K562 (cell line): Measurements from ENCODE around the gene TUBGCP6. TPM values are rescaled to one million over a fixed set of nuclear protein-coding genes. Genes with fewer than 3 reads are reported as not detected.

Experiments used
- ARID1B ChIP-seq: fragments of 450-650 bp; IDR thresholded peaks from 2 replicates; pipeline ENCODE4 v1.6.1; 2016; ENCODE audit warnings: antibody characterized with exemption, mild to moderate bottlenecking, inconsistent platforms
- C11orf30 ChIP-seq: fragments of 450-650 bp; IDR thresholded peaks from 2 replicates; pipeline ENCODE4 v1.6.1; 2016; ENCODE audit warnings: low read depth, mild to moderate bottlenecking
- COPS2 ChIP-seq: fragments of 450-650 bp; conservative IDR thresholded peaks from 2 replicates; pipeline ENCODE4 v1.6.1; 2016; ENCODE audit warnings: mild to moderate bottlenecking, moderate library complexity
- DDX20 ChIP-seq: fragments of 450-650 bp; IDR thresholded peaks from 2 replicates; pipeline ENCODE4 v1.6.1; 2016; ENCODE audit warnings: missing genetic modification characterization, low read depth, mild to moderate bottlenecking, missing compliant biosample characterization, moderate library complexity
- DLX4 ChIP-seq: fragments of 250-450 bp; sonication (Bioruptor Pico); IDR thresholded peaks from 2 replicates; pipeline ENCODE4 v1.6.1; 2021; ENCODE audit warnings: mild to moderate bottlenecking
- EGR1 ChIP-seq: fragments of 450-650 bp; conservative IDR thresholded peaks from 2 replicates; pipeline ENCODE4 v1.6.1; 2017; ENCODE audit warnings: mild to moderate bottlenecking
- FOXA3 ChIP-seq, 2 experiments: fragments of 450-650 bp in 1 of 2; sonication (generic) in 1 of 2; formaldehyde crosslinking; IDR thresholded peaks in 1 of 2; conservative IDR thresholded peaks in 1 of 2; 2 replicates each; pipeline versions ENCODE4 v1.4.0 to v1.8.0; 2020 to 2022; ENCODE audit warnings: mild to moderate bottlenecking in 2 of 2, missing genetic modification reagents in 1 of 2
- HDAC8 ChIP-seq: fragments of 450-650 bp; IDR thresholded peaks from 2 replicates; pipeline ENCODE4 v1.6.1; 2016; ENCODE audit warnings: mild to moderate bottlenecking, missing genetic modification characterization, moderate library complexity, missing compliant biosample characterization
- HIVEP1 ChIP-seq: fragments of 250-450 bp; sonication (Bioruptor Pico); IDR thresholded peaks from 2 replicates; pipeline ENCODE4 v1.4.0; 2020; ENCODE audit warnings: mild to moderate bottlenecking
- HLTF ChIP-seq: fragments of 450-650 bp; IDR thresholded peaks from 2 replicates; pipeline ENCODE4 v1.6.1; 2016
- HNRNPK ChIP-seq: fragments of 200-400 bp; formaldehyde crosslinking; IDR thresholded peaks from one replicate; pipeline ENCODE4 v1.6.1; 2018; ENCODE audit warnings: mild to moderate bottlenecking, low read depth, low read length; ENCODE audit not compliant: poor library complexity, severe bottlenecking
- JUNB ChIP-seq: fragments of 450-650 bp; formaldehyde crosslinking; conservative IDR thresholded peaks from 2 replicates; pipeline ENCODE4 v1.4.0; 2020; ENCODE audit warnings: mild to moderate bottlenecking
- MAZ ChIP-seq, 2 experiments: fragments of 450-650 bp in 1 of 2; sonication (generic) in 1 of 2; formaldehyde crosslinking; IDR thresholded peaks in 1 of 2; conservative IDR thresholded peaks in 1 of 2; 2 replicates each; pipeline versions ENCODE4 v1.4.0 to v1.5.0; 2020; ENCODE audit warnings: mild to moderate bottlenecking in 1 of 2, missing genetic modification reagents in 1 of 2
- NR2F6 ChIP-seq: fragments of 450-650 bp; formaldehyde crosslinking; IDR thresholded peaks from 2 replicates; pipeline ENCODE4 v1.4.0; 2020; ENCODE audit warnings: mild to moderate bottlenecking
- PHTF2 ChIP-seq: fragments of 250-450 bp; sonication (Bioruptor Pico); IDR thresholded peaks from 2 replicates; pipeline ENCODE4 v1.5.0; 2021; ENCODE audit warnings: mild to moderate bottlenecking
- POLR2A ChIP-seq: fragments of 450-650 bp; conservative IDR thresholded peaks from 2 replicates; pipeline ENCODE4 v1.6.1; 2016
- RCOR1 ChIP-seq, 2 experiments: IDR thresholded peaks; 2 replicates each; pipeline ENCODE4 v1.6.1; 2012; ENCODE audit warnings: low read depth in 2 of 2, low read length in 2 of 2, borderline replicate concordance in 1 of 2, improper control_type of control experiment in 1 of 2
- RUNX1 ChIP-seq: sonication (generic); IDR thresholded peaks from 2 replicates; pipeline ENCODE4 v1.6.1; 2016; ENCODE audit warnings: antibody characterized with exemption, low read depth
- SMARCE1 ChIP-seq: fragments of 450-650 bp; IDR thresholded peaks from 2 replicates; pipeline ENCODE4 v1.7.1; 2016; ENCODE audit warnings: mild to moderate bottlenecking
- SPI1 ChIP-seq: IDR thresholded peaks from 2 replicates; pipeline ENCODE4 v1.6.1; 2011; ENCODE audit warnings: low read depth, low read length, control low read depth, borderline replicate concordance
- SRF ChIP-seq, 2 experiments: fragments of 250-450, 450-650 bp in 1 of 2; sonication (Bioruptor Pico) in 1 of 2; sonication (generic) in 1 of 2; formaldehyde crosslinking; IDR thresholded peaks; 2 replicates each; pipeline versions ENCODE4 v1.5.0 to v1.5.1; 2020 to 2022; ENCODE audit warnings: mild to moderate bottlenecking in 1 of 2, missing genetic modification reagents in 1 of 2
- TAF15 ChIP-seq: fragments of 200-400 bp; formaldehyde crosslinking; IDR thresholded peaks from 2 replicates; pipeline ENCODE4 v1.6.1; 2017; ENCODE audit warnings: mild to moderate bottlenecking, low read depth, low read length, moderate library complexity
- TFAP4 ChIP-seq: sonication (generic); formaldehyde crosslinking; IDR thresholded peaks from 2 replicates; pipeline ENCODE4 v1.8.0; 2022; ENCODE audit warnings: missing genetic modification reagents, mild to moderate bottlenecking, moderate library complexity, borderline replicate concordance
- ZBTB7A ChIP-seq: IDR thresholded peaks from 2 replicates; pipeline ENCODE4 v1.6.1; 2011; ENCODE audit warnings: low read depth, mild to moderate bottlenecking, low read length, moderate library complexity, borderline replicate concordance; ENCODE audit not compliant: control insufficient read depth
- ZC3H8 ChIP-seq: fragments of 450-650 bp; IDR thresholded peaks from 2 replicates; pipeline ENCODE4 v1.6.1; 2017
- ZNF274 ChIP-seq: IDR thresholded peaks from 2 replicates; pipeline ENCODE4 v1.6.1; 2011; ENCODE audit warnings: low read depth, mild to moderate bottlenecking, low read length, moderate library complexity, borderline replicate concordance
- ZNF507 ChIP-seq: conservative IDR thresholded peaks from 2 replicates; pipeline ENCODE4 v1.6.1; 2017; ENCODE audit warnings: missing genetic modification characterization, missing compliant biosample characterization
- ZNF639 ChIP-seq, 2 experiments: fragments of 200-800 bp in 1 of 2; sonication (Bioruptor generic) in 1 of 2; sonication (generic) in 1 of 2; formaldehyde crosslinking in 1 of 2; IDR thresholded peaks in 1 of 2; conservative IDR thresholded peaks in 1 of 2; 2 replicates each; pipeline versions ENCODE4 v1.5.0 to v1.6.1; 2016 to 2020; ENCODE audit warnings: missing compliant biosample characterization in 1 of 2, missing genetic modification characterization in 1 of 2, missing genetic modification reagents in 1 of 2
- polyA plus RNA-seq, 8 experiments: library from polyadenylated mRNA; depleted of rRNA in 4 of 8; stranded (reverse) in 5 of 8; unstranded in 3 of 8; fragments of >200 nt; fragmentation: Nextera tagmentation in 2 of 8; fragmentation: Illumina TruSeq in 1 of 8; extraction: Ambion mirVana in 2 of 8; extraction: Trizol in 1 of 8; gene quantifications; 2 replicates each; pipeline versions ENCODE4 v1.2.1 to v1.2.3, GENCODE V29; 2011 to 2014; ENCODE audit warnings: inconsistent platforms in 1 of 8, missing spikeins in 1 of 8
- total RNA-seq, 7 experiments: library from RNA; depleted of rRNA in 6 of 7; stranded (reverse); fragments of >200 nt in 6 of 7; fragmentation: Illumina TruSeq in 2 of 7; extraction: Trizol in 2 of 7; gene quantifications; 2 replicates each; pipeline versions ENCODE4 v1.2.1 to v1.2.3, GENCODE V29; 2011 to 2021; ENCODE audit warnings: low replicate concordance in 1 of 7

Gene TUBGCP6
- total and polyA plus RNA-seq, 9 of the 15 experiments (the other 6 are each of a cell fraction or from before 2014, with no cell fraction given), result 0.76 to 33.0 (median 10.1) TPM

- TF ChIP-seq ZBTB7A (peak; percentile 15; the same call in 1 of the 2 replicates), ZC3H8 (no peak), POLR2A (peak; percentile 51), EGR1 (no peak), HIVEP1 (CRISPR knock-in tag) (no peak), ZNF639 (CRISPR knock-in tag; conservative IDR thresholded peaks at IDR 0.05 in 1 of 2, IDR thresholded peaks at IDR 0.05 in 1 of 2) (no peak), TAF15 (no peak), ZNF507 (tag) (no peak), RUNX1 (no peak), SMARCE1 (peak; percentile 9; the same call in 1 of the 2 replicates), FOXA3 (CRISPR knock-in tag; conservative IDR thresholded peaks at IDR 0.05 in 1 of 2, IDR thresholded peaks at IDR 0.05 in 1 of 2) (no peak), HDAC8 (tag) (no peak), MAZ (CRISPR knock-in tag; conservative IDR thresholded peaks at IDR 0.05 in 1 of 2, IDR thresholded peaks at IDR 0.05 in 1 of 2) (0 out of 4 replicates have a peak, but pooled peaks of 1 of the 2 experiments have one; percentile 17), SRF (CRISPR knock-in tag; IDR thresholded peaks at IDR 0.05) (peak in 1 of 2 experiments; percentile 54; a peak in 1 of 4 replicates), JUNB (CRISPR knock-in tag) (no peak), ZNF274 (no peak), HLTF (no peak), HNRNPK (no peak), DDX20 (tag) (no peak), TFAP4 (CRISPR knock-in tag) (peak; percentile 38; the same call in 1 of the 2 replicates), ARID1B (0 out of 2 replicates have a peak, but pooled peaks have one; percentile 15), C11orf30 (peak; percentile 71), RCOR1 (IDR thresholded peaks at IDR 0.05; ENCODE audit: borderline replicate concordance in 1 of 2, low read depth in 2 of 2, low read length in 2 of 2) (no peak), PHTF2 (no peak), SPI1 (no peak), NR2F6 (CRISPR knock-in tag) (no peak), COPS2 (no peak), DLX4 (CRISPR knock-in tag) (no peak)
These were observed 17.7 kb upstream of the TUBGCP6 start (continued) for GRCh38 chr22:50262460-50262911.
